GM19372 (cell line): ENCODE data around the gene DOCK10.
"Not testable (repeated sequence)": the region's sequence is repeated elsewhere in the genome, so short reads cannot be mapped to it uniquely, and the experiment has no call there.

Experiments used
- ATAC-seq: cut with Tn5 transposase; IDR thresholded peaks from one replicate; pipeline ENCODE4 v1.9.1; 2021; ENCODE audit warnings: mild to moderate bottlenecking, low read depth, moderate library complexity; ENCODE audit not compliant: unreplicated experiment

DOCK10 gene

DNA sequence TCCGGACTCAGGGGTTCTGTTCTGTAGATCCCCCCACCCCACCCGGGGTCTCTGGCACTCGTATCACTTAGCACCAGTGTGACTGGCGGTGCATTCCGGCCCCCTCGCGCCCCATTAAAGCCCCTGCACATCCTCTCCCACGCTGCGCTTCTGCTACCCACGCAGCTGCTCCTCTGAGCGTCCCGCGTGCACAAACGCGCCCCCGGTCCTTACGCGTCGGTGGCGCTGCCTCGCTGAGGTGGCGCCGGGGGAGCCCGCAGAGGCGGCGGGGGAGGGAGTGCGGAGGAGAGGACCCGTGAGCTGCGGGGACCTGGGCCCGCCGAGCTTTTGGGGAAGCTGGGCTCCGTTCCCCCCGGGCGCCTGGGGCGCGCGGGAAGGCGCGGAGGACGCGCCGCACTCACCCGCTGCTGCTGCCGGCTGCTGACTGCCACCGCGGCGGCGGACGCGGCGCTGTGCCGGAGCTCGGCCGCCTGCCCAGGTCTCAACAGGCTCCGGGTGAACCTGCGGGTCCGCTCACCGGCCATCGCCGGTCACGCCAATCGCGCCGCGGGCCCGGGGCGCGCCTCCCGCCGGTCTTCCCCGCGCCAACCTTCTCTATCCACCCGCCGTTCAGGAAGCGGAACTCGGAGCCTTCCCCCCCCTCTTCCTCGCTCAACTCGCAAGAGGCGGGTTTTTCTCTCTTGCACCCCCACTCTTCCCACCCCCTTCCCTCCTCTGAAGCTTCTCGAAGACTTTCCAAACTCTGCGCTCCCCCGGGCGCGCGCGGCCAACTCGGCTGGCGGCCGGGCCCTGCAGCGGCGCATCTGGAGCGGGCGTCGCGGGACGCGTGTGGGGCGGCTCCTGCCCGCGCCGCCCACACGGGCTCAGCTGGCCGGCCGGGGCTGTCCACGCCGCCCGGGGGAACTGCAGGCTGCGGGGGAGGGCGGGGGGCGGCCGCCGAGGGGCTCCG, at the start of gene DOCK10:
TSS of gene DOCK10 (minus strand) at position 618 of the 949 bp plus-strand sequence. CDS start at position 524, 94 bp downstream.
- ATAC-seq = peak; percentile 26

DNA sequence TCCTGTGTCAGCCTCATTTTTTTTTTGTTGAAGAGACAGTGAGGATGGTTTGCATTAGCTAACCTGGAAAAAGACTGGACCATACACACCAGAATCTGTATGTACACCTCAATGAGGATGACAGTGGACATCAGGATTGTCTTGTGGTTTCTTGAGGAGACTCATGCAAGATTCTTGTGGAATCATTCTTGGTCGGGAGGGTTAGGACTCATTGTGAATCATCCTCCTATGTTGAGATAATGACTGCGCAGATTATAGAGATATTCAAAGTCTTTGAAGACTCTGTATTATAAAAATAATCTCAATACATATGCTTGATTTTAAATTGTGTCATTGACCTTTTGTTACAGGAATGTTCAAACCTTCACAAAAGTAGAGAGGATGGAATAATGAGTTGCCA, 49.1 kb upstream of the DOCK10 start:
- ATAC-seq = no peak

DNA sequence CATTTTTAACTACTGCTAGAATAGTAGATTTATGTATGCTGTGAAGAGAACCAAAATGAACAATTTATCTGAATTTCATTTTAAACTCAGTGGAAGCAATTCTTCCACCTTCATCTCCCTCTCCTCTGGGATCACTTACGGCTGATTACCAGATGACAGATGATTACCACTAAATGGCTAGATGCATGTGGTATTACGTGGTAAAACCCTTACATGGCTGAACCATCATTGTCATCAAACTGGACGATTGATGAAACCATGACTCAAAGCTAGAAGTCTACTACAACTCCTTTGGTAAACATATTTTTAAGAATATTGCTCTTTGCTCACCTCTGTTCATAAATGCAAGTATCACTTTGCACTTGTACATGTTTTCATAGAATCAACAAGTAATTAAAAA, 48.5 kb upstream of the DOCK10 start:
- no peak for ATAC-seq

DNA sequence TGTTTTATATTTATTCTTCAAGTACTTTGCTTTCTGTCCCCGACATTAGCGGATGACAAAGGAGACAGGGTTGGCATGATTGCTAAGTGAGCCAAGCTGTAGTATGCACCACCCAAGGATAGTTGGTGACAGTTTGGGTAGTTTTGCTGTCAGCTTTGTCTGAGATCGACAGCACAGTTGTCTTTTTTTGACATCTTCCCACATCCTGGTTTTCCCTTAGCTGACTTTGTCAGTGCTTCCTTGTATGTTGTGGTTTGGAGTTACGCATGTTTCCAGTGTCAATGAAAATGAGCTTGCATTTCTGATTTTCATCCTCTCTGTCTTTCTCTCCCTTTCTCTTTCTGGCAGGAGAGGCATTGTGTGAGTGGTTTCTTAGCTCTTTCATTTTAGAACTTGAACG, 44.6 kb upstream of the DOCK10 start:
- no peak for ATAC-seq

DNA sequence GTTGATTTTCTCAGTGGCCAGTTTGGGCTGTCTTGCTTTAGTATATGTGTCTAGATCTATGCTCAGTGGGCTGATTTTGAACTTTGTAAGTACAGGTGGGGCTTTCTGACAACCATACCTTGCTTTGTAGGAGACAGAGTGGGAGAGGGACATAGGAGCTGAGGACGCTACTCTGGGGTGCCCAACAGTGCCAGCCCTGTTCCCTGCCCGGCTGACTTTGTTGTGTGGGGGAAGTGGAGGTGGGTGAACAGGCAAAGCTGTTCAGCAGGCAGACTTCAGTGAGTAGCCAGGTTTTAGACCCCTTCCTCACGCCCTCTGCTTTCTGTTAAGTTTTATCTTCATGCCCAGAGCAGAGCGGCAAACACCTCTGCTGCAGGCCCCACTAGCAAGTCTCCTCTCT, 44.2 kb upstream of the DOCK10 start:
- ATAC-seq = no peak

DNA sequence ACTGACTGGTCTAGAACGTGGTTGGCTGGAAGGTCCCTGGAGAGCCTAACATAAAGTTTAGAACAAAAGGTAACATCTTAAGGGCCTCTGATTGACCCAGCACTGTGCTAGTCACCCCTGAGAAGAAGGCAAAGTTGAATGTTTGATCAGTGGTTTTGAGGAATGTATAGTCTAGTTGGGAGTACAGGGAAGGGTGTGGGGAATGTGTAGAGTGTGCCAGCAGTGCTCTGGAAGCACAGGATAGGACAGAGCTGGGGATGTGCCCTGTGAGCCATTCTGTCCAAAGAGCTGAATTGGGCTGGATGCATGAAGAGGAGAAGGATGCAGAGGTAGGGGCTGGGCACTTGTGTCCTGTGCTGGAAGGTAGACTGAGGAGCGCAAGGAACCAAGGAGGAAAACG, 41.0 kb upstream of the DOCK10 start:
- ATAC-seq = no peak

DNA sequence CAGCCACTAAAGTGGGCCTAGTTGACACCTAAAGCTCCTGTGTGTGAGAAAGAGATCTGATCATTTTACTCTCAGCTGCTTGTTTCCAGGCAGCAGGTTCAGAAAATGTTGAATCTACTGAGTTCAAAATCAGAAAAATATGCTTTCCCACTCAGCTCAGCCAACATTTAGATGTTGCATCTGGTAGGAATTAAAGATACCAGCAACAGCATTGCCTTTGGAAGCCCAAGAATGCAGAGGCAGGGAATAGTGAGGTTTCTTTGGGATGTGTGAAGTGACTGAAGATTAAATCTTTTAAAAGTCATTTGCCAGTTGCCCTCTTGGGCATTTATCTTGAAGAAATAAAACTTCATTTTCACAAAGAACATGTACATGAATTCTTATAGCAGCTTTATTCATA, 33.9 kb upstream of the DOCK10 start:
- ATAC-seq = no peak

DNA sequence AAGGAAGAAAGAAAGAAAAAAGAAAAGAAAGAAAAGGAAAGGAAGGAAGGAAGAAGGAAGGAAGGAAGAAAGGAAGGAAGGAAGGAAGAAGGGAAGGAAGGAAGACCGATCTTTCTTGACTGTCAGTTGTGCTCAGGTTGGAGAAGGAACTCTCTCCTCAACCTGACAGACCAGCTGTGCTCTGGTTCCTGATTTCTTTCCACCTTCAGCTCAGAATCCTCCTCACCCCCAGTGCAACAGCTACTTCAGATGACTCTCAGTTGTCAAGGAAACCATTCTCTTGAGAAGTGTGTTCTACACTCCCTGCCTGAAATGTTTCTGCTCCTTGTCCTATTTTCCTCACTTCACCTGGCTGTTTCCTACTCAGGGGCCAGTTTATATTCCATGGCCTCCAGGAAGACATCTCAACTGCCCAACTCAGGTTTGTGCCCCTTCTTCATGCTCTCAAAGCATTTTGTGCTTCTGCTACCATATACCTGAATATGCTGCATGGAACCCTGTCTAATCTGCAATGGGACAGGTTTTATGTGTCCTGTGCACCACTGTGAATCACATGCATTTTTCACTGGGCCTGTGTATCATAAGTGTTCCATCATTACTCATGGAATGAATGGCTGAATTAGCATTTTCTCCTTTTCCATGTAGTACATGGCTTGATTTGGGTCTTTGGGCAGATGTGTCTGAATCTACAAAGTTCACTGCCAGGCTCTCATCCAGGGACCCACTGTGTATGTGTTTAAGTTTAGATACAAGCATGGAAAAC, 32.8 kb upstream of the DOCK10 start:
- ATAC-seq = no peak

DNA sequence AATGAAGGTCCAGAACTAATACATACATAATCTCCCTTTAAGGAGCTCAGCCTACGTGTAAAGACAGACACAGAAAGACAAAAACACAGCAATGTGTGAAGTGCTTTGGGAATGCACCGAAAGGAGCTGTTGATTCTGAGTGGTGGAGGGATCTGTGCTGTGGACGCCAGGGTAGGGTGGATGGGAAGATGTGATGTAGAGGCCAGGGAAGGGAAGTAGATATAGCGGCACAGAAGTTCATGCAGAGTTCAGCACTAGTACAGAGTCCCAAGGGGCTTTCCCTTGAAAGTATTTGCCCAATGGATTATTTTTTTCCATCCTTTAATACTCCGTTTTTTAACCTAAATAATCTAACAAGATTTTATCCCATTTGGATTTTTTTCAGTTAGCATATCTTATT, 32.1 kb upstream of the DOCK10 start:
- ATAC-seq = no peak

DNA sequence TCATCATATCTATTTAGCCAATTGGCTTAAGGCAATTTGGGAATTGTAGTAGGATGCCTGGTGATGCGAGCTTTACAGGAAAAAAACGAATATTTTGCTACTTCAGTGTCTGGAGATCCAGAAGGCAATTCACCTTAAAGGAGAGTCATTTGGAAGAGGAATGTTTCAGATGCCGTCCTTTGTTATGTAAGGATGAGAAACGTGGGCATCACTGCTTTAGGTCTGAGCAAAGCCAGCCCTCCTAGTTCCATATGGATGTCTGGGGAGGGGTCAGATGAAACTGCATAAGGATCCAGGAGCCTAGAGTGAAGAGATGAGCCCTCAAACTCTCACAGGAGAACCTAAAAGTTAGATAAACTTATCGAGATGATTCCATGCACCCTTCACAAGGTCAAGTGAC, 30.9 kb upstream of the DOCK10 start:
- no peak for ATAC-seq

DNA sequence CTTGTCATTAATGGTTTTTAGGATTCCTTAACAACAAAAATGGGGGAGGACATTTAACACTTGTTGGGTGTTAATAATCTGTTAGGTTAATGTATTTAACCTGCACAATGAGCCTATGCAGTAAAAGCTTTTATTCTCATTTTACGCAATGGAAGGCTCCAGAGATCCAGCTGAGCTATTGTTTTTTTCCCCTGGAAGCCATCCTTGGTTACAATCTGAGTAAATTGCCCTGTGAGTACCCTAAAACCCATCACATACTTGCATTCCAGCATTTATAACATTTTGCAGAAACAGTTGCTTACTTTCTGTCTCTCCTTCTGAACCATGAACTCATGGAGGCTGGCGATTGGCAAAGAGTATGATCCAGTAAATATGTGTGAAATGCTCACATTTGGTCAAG, 30.2 kb upstream of the DOCK10 start:
- ATAC-seq = no peak

DNA sequence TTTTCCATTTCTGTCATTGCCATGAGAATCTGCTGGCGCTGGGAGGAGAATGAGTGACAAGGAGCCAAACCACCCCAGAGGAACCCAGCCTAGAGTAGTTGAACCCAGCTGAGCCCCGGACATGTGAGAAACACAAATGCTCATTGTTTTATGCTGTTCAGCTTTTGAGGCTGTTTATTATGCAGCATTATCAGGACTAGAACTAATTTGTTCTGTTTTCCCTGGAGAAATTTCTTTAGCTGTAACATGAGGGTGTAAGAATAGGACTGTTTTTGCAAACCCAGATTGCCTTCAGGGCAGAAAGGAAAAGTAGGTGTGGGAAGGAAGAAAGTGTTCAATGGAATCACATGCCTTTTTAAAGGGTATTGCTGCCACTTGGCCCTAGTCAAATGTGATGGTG, 28.5 kb upstream of the DOCK10 start:
- no peak for ATAC-seq

DNA sequence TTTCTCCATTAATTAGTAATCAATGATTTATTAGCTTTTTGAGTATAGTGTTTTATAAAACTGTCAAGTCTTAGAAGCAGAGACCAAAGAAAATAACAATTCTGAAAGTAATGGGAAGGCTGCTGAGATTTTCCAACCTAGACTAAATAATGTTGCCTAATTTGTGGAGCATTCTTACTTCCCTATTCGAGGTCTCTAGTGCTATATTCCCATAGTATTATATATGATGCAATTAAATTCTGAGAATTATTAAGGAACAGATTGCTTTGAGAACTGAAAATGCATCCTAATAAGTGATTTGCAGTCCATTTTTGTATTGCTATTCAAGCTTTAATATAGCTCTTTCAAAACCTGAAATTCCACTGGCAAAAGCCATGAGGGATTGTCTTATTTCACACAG, 27.7 kb upstream of the DOCK10 start:
- no peak for ATAC-seq

DNA sequence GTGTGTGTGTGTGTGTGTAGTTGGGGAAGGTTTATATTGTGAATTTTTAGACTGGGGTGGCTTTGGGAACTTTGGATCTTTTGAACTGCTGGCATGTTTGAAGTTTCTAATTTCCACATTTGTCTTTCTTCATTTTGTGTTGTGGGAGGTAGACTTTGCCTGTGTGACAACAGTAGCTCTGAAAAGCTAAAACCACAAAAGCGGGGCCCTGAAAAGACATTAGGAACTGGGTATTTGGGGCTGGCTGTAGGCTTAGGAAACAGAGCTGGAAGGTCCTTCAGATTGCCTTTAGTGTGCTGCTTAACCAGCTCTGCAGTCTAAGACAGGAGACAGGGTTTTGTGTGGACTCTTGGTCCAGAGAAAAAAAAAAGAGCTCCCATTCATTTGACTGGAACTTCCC, 27.2 kb upstream of the DOCK10 start:
- no peak for ATAC-seq

DNA sequence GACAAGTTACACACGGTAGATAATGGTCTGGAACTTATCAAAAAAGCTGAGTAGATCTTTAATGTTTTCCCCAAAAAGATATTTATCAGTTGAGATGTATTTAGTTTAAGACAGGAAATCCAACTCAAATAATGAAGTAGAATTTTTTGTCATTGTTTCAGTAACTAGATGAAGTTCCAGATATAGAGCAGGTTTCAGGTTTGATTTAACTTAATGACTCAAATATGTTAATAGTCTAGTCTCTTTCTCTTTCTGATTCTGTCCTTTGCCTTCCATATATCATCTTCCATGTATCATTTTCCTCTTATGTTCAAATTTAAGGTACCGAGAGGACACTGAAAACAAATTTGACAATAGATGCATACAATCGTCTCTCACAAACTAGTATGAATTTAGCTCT, 23.6 kb upstream of the DOCK10 start:
- no peak for ATAC-seq

DNA sequence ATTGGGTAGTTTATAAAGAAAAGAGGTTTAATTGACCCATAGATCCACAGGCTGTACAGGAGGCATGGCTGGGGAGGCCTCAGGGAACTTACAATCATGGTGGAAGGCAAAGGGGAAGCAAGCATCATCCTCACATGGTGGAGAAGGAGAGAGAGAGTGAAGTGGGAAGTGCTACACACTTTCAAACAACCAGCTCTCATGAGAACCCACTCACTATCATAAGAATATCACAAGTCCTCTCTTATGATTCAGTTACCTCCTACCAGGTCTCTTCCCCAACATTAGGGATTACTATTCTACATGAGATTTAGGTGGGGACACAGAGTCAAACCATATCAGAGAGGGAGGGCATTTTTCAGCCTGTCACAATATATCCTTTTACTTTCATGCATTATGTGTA, 22.7 kb upstream of the DOCK10 start:
- no peak for ATAC-seq

DNA sequence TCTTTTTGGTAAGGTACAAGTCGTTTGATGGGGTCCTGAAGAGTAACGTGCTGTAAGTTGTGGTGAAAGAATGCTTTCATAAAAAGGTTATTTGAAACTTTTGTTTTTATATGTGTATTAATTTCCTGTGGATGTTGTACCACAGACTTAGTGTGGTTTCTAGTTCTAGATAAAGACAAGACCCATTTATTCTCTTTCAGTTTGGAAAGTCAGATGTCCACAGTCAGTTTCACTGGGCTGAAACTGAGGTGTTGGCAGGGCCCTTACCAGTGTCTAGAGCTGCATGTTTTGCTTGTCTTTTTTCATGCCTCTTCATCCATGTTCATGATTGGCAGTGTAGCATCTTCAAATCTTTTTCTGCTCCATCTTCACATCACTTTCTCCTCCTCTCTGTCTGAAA, 22.1 kb upstream of the DOCK10 start:
- ATAC-seq = no peak

DNA sequence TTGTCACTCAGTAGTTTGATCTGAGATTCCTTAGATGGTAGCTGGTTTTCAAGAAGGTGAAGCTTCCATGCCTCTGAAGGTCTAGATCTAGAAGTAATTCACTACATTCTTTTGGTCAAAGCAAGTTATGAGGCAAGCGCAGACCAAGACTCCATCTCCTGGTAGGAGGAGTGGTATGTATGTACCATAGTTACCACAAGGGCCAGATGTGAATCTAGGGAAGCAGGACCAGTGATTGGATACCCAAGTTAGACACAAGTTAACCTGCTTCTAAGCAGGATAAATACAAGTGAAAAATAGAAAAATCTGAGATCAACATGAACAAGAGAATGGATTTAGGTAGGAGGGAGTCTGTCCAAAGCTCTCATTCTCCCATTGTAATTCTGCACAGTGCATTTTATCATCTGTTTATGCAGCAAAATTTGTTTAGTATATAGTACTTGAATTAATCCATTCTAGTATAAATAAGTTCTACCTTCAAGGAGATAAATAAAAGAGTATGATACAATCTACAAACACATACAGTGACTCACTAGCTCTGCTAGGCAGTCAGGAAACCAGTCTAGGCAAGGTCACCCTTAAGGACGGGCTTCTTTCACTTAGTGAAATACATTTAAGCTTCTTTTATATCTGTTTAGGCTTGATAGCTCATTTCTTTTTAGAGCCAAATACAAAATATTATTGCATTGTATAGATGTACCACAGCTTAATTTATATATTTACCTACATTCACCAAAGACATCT, 14.2 kb upstream of the DOCK10 start:
- no peak for ATAC-seq

DNA sequence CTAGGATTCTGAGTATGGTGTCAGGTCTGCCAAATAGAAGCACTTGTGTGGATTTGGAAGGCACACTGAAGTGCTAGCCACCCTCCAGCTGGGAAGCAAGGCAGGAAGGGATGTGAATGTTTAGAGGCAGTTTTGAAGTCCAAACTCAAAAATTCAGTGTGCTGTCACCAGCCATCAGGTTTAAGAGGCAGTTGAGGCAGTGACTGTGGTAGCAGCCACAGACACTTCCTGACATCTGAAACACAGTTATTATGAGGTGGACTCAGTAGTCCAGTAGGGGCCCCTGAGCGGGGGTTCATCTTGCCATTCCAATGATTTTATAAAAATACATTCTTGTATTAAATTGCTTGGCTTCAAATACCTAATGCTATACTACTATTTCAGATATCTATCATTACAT, 13.4 kb upstream of the DOCK10 start:
- ATAC-seq = no peak

DNA sequence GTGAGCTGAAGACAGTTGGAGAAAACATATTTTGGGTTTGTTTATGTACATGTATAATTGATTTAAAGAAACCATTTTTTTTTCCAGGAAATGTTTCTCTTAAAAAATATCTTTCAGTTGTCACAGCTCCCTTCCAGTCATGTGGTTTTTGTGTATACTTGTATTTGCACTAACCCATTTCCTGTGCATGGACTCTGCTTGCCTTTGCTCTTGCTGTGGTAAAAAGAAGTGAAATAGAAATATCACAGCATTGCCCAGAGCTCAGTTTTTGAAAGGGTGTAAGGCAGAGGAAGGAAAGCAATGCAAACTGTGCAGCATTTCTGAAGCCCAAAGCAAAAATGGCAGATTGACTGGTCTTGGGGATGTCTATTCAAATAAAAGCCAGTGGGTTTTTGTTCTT, 10.4 kb upstream of the DOCK10 start:
- peak; percentile 90 for ATAC-seq

DNA sequence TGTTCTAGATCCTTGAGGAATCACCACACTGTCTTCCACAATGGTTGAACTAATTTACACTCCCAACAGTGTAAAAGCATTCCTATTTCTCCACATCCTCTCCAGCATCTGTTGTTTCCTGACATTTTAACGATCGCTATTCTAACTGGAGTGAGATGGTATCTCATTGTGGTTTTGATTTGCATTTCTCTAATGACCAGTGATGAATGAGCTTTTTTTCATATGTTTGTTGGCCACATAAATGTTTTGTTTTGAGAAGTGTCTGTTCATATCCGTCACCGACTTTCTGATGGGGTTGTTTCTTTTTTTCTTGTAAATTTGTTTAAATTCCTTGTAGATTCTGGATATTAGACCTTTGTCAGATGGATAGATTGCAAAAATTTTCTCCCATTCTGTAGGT, 5.2 kb upstream of the DOCK10 start:
- not testable (repeated sequence) for ATAC-seq
